K562 (cell line): ENCODE data around the gene ECM1.

Source experiments
- FOXP4 ChIP-seq: sonication (generic); formaldehyde crosslinking; IDR thresholded peaks from 2 replicates; pipeline ENCODE4 v1.8.0; 2022; ENCODE audit warnings: mild to moderate bottlenecking, missing genetic modification reagents, borderline replicate concordance
- RCOR1 ChIP-seq, 2 experiments: IDR thresholded peaks; 2 replicates each; pipeline ENCODE4 v1.6.1; 2012; ENCODE audit warnings: low read depth in 2 of 2, low read length in 2 of 2, borderline replicate concordance in 1 of 2, improper control_type of control experiment in 1 of 2
- ZNF282 ChIP-seq: sonication (generic); formaldehyde crosslinking; IDR thresholded peaks from 2 replicates; pipeline ENCODE4 v1.8.1; 2023; ENCODE audit warnings: missing genetic modification reagents

- no peak for TF ChIP-seq ZNF282 (CRISPR knock-in tag)
- no peak for TF ChIP-seq RCOR1 (IDR thresholded peaks at IDR 0.05; ENCODE audit: borderline replicate concordance in 1 of 2, low read depth in 2 of 2, low read length in 2 of 2)
- TF ChIP-seq FOXP4 (CRISPR knock-in tag): no peak
Observed at GRCh38 chr1:150546294-150546937, 38.5 kb downstream of the ECM1 start.
